Epithelial cell of esophagus (primary cell): ENCODE measurements around the gene HPSE2.

Experiments used
- DNase-seq: peaks from one replicate; pipeline ENCODE4 v3.0.0; 2010; ENCODE audit warnings: low read depth
- H3K4me3 ChIP-seq: 2 replicates; pipeline ENCODE4 v1.5.1; 2011; ENCODE audit warnings: mild to moderate bottlenecking, low read length, control low read depth
- CTCF ChIP-seq: IDR thresholded peaks from 2 replicates; pipeline ENCODE4 v1.5.1; 2011; ENCODE audit warnings: low read depth, mild to moderate bottlenecking, low read length, control low read depth, inconsistent platforms; ENCODE audit not compliant: insufficient read depth; ENCODE audit errors: missing control alignments

HPSE2 gene

GRCh38 chr10:98461500-98461842 lies 774.2 kb downstream of the HPSE2 start:
- no peak for DNase-seq
- no peak overlapping the region for H3K4me3 ChIP-seq
- no peak for TF ChIP-seq CTCF

GRCh38 chr10:98460837-98461499 lies 774.7 kb downstream of the HPSE2 start:
- DNase-seq: peak; percentile 91
- no peak overlapping the region for H3K4me3 ChIP-seq
- TF ChIP-seq CTCF: no peak

GRCh38 chr10:98458809-98459784 lies 776.6 kb downstream of the HPSE2 start:
- no peak overlapping the region for H3K4me3 ChIP-seq
- TF ChIP-seq CTCF: no peak
- DNase-seq: no peak

GRCh38 chr10:98457721-98458120 lies 777.9 kb downstream of the HPSE2 start:
- no peak for DNase-seq
- TF ChIP-seq CTCF: no peak
- H3K4me3 ChIP-seq: no peak overlapping the region

GRCh38 chr10:98456686-98457482 lies 778.8 kb downstream of the HPSE2 start:
- H3K4me3 ChIP-seq: no peak overlapping the region
- TF ChIP-seq CTCF: no peak
- DNase-seq: no peak

- no peak overlapping the region for H3K4me3 ChIP-seq
- no peak for TF ChIP-seq CTCF
- no peak for DNase-seq
These were observed 779.5 kb downstream of the HPSE2 start for GRCh38 chr10:98456043-98456570.
